SK-N-SH treated with all-trans-retinoic acid at 6 μM for 48 hours (cell line): Measurements from ENCODE around the gene PIK3R3.

Experiments used
- CSDC2 ChIP-seq: fragments of 250-450 bp; sonication (Bioruptor Pico); IDR thresholded peaks from 2 replicates; pipeline ENCODE4 v1.5.0; 2020; ENCODE audit warnings: mild to moderate bottlenecking, moderate library complexity
- TSHZ2 ChIP-seq: fragments of 250-450 bp; sonication (Bioruptor Pico); IDR thresholded peaks from 2 replicates; pipeline ENCODE4 v1.5.0; 2020; ENCODE audit warnings: mild to moderate bottlenecking, moderate library complexity

- TF ChIP-seq TSHZ2 (CRISPR knock-in tag) (no peak), CSDC2 (CRISPR knock-in tag) (no peak)
Observed at GRCh38 chr1:46098027-46098712, 34.3 kb downstream of the PIK3R3 start.
